Measurements from ENCODE around the gene RNF227.

Gene RNF227

DNA sequence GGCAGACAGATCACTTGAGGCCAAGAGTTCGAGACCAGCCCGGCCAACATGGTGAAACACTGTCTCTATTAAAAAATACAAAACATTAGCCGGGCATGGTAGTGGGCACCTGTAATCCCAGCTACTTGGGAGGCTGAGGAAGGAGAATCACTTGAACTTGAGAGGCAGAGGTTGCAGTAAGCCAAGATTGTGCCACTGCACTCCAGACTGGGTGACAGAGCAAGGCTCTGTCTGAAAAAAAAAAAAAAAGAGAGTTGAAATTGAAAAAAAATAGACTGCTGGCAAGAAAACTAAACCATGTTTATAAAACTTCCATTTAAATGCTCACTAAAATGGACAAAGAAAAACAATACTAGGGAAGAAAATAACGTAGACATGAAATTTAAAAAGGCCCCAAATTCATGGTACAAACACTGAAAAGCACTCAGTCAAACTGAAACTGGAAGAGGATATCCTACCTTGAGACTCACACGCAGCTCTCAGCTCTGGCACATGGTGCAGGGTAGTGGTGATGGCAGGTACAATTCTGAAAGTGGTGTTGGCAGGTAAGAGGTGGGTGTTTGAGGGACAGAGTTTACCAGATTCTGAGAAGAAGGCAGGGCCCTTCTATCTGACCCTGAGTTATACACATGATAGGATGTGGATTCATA lies 35.2 kb upstream of the RNF227 start:
- in situ Hi-C loops (cut with HindIII; ENCODE audit: low pct_ligation_motif_present, low sequenced_read_pairs): no loop called here
- H3K27ac ChIP-seq: no peak overlapping the region
- peaks cover 24% of the 10 kb centered on the region for H3K36me3 ChIP-seq (replicated peaks)
- no peaks in the 10 kb centered on the region for H3K27me3 ChIP-seq (replicated peaks)
- no peak for DNase-seq
- TF ChIP-seq, protein P1, sequence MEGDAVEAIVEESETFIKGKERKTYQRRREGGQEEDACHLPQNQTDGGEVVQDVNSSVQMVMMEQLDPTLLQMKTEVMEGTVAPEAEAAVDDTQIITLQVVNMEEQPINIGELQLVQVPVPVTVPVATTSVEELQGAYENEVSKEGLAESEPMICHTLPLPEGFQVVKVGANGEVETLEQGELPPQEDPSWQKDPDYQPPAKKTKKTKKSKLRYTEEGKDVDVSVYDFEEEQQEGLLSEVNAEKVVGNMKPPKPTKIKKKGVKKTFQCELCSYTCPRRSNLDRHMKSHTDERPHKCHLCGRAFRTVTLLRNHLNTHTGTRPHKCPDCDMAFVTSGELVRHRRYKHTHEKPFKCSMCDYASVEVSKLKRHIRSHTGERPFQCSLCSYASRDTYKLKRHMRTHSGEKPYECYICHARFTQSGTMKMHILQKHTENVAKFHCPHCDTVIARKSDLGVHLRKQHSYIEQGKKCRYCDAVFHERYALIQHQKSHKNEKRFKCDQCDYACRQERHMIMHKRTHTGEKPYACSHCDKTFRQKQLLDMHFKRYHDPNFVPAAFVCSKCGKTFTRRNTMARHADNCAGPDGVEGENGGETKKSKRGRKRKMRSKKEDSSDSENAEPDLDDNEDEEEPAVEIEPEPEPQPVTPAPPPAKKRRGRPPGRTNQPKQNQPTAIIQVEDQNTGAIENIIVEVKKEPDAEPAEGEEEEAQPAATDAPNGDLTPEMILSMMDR (IDR thresholded peaks at IDR 0.05; ENCODE audit: low read depth, low read length, missing control alignments): no peak
- no peak overlapping the region for H3K4me3 ChIP-seq (ENCODE audit: low read depth, low read length)

DNA sequence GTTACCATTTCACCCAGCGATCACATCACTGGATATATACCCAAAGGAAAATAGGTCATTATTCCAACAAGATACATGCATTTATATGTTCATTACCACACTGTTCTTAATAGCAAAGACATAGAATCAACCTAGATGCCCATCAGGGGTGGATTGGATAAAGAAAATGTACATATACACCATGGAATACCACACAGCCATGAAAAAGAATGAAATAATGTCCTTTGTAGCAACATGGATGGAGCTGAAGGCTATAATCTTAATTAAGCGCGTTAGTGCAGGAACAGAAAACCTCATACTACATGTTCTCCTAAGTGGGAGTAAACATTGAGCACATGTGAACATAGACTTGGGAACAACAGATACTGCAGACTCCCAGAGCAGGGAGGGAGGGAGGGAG lies 34.5 kb upstream of the RNF227 start:
- H3K27me3 ChIP-seq (replicated peaks): no peaks in the 10 kb centered on the region
- in situ Hi-C loops (cut with HindIII; ENCODE audit: low pct_ligation_motif_present, low sequenced_read_pairs): no loop called here
- DNase-seq: no peak
- H3K36me3 ChIP-seq (replicated peaks): peaks cover 31% of the 10 kb centered on the region
- no peak overlapping the region for H3K27ac ChIP-seq
- H3K4me3 ChIP-seq (ENCODE audit: low read depth, low read length): no peak overlapping the region
- TF ChIP-seq, protein P1 (IDR thresholded peaks at IDR 0.05; ENCODE audit: low read depth, low read length, missing control alignments): no peak

DNA sequence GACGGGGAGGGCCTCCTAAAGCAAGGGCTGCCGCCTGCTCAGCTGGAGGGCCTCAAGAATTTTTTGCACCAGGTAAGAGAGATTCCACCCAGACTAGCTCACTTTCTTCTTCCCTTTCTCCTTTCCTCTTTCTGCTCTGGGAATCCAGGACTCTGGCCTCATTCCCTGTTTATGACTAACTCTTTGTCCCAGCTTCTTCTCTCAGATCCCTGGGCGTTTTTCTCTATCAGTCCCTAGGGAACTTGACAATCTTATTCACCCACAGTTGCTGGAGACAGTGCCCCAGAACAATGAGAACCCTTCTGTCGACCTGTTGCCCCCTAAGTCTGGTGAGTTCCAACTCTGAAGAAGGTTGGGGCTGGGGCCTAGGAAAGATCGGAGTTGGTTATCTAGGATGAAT lies 31.6 kb upstream of the RNF227 start:
- Histone ChIP-seq H3K27ac (no peak overlapping the region), H3K36me3 (replicated peaks) (peaks cover 55% of the 10 kb centered on the region), H3K27me3 (replicated peaks) (no peaks in the 10 kb centered on the region), H3K4me3 (ENCODE audit: low read depth, low read length) (no peak overlapping the region)
- in situ Hi-C loops (cut with HindIII; ENCODE audit: low pct_ligation_motif_present, low sequenced_read_pairs): no loop called here
- DNase-seq: no peak
- TF ChIP-seq, protein P1 (IDR thresholded peaks at IDR 0.05; ENCODE audit: low read depth, low read length, missing control alignments): no peak

DNA sequence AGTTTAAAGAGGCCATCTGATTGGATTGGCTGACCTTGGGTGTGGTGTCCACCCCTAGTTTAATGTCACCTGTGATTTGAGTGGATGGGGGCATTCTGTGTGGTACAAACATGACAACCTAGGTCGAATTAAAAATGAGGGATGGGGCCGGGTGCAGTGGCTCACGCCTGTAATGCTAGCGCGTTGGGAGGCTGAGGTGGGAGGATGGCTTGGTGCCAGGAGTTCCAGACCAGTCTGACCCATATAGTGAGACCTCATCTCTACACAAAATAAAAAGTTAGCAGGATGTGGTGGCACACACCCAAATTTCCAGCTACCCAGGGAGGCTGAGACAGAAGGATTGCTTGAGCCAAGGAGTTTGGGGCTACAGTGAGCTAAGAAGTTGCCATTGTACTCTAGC lies 30.4 kb upstream of the RNF227 start:
- no peak for DNase-seq
- Histone ChIP-seq H3K27me3 (replicated peaks) (no peaks in the 10 kb centered on the region), H3K36me3 (replicated peaks) (peaks cover 55% of the 10 kb centered on the region), H3K27ac (no peak overlapping the region), H3K4me3 (ENCODE audit: low read depth, low read length) (no peak overlapping the region)
- TF ChIP-seq, protein P1 (IDR thresholded peaks at IDR 0.05; ENCODE audit: low read depth, low read length, missing control alignments): no peak
- in situ Hi-C loops (cut with HindIII; ENCODE audit: low pct_ligation_motif_present, low sequenced_read_pairs): no loop called here

DNA sequence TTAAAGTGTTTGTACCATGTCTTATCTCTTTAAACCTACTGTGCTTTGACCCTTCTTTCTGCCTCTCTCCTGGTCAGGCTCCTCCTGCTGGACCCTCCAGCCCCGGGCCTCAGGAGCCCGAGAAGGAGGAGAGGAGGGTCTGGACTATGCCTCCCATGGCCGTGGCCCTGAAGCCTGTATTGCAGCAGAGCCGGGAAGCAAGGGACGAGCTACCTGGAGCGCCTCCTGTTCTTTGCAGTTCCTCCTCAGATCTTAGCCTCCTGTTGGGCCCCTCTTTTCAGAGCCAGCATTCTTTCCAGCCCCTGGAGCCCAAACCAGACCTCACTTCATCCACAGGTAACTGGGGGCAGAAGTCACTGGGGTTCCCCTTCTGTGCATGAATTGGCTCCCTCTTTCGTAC lies 29.6 kb upstream of the RNF227 start:
- Histone ChIP-seq H3K4me3 (ENCODE audit: low read depth, low read length) (no peak overlapping the region), H3K27me3 (replicated peaks) (no peaks in the 10 kb centered on the region), H3K27ac (no peak overlapping the region), H3K36me3 (replicated peaks) (peaks cover 61% of the 10 kb centered on the region)
- in situ Hi-C loops (cut with HindIII; ENCODE audit: low pct_ligation_motif_present, low sequenced_read_pairs): no loop called here
- TF ChIP-seq, protein P1 (IDR thresholded peaks at IDR 0.05; ENCODE audit: low read depth, low read length, missing control alignments): no peak
- DNase-seq: no peak

DNA sequence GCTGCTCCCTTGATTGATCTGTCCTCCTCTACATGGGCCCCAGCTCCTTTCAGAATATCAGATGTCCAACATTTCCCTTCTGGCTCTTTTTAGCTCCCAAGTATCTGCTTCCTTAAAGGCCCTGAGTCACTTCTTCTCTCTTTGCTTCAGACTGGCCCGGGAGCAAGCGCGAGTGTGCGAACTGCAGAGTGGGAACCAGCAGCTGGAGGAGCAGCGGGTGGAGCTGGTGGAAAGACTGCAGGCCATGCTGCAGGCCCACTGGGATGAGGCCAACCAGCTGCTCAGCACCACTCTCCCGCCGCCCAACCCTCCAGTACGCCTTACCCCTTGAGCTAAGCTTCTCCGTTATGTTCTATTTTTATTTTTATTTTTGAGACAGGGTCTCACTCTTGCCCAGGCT lies 28.2 kb upstream of the RNF227 start:
- in situ Hi-C loops (cut with HindIII; ENCODE audit: low pct_ligation_motif_present, low sequenced_read_pairs): no loop called here
- H3K27ac ChIP-seq: no peak overlapping the region
- TF ChIP-seq, protein P1 (IDR thresholded peaks at IDR 0.05; ENCODE audit: low read depth, low read length, missing control alignments): no peak
- H3K36me3 ChIP-seq (replicated peaks): peaks cover 71% of the 10 kb centered on the region
- H3K27me3 ChIP-seq (replicated peaks): no peaks in the 10 kb centered on the region
- H3K4me3 ChIP-seq (ENCODE audit: low read depth, low read length): no peak overlapping the region
- DNase-seq: no peak
